Measurements from ENCODE around the gene ESRRA. TPM values are rescaled to one million over a fixed set of nuclear protein-coding genes. Genes with fewer than 3 reads are reported as not detected.
"Not testable (repeated sequence)": the region's sequence is repeated elsewhere in the genome, so short reads cannot be mapped to it uniquely, and the experiment has no call there.

Gene ESRRA
- total RNA-seq, 4 donors from 2014 or later, result 63.5 to 95.8 (median 76.1) TPM

- DNase-seq (ENCODE audit: extremely low spot score), result no peak
- no peaks in the 10 kb centered on the region for H3K9me3 ChIP-seq
- H3K27ac ChIP-seq (replicated peaks in 1 of 4), result no peak overlapping the region
- TF ChIP-seq CTCF (IDR thresholded peaks at IDR 0.05) (no peak), EP300 (IDR thresholded peaks at IDR 0.05) (no peak), POLR2AphosphoS5 (IDR thresholded peaks at IDR 0.05) (no peak), POLR2A (IDR thresholded peaks at IDR 0.05; ENCODE audit: low read depth) (no peak)
- peaks cover 10 to 18% (median 13%) of the 10 kb centered on the region in 4 donors for H3K4me1 ChIP-seq
- H3K36me3 ChIP-seq, result peaks cover 6 to 31% (median 28%) of the 10 kb centered on the region in 4 donors
- WGBS, result 78% methylated on average over 4 of the region's 7 CpGs
- no peak overlapping the region for H3K4me3 ChIP-seq
- H3K27me3 ChIP-seq, result no peaks in the 10 kb centered on the region
- intact Hi-C loops (cut with DNase I), result no loop called here
These were observed 17.6 kb downstream of the ESRRA start for GRCh38 chr11:64322925-64323260.

- Histone ChIP-seq H3K4me3 (no peak overlapping the region), H3K4me1 (peaks cover 10 to 17% (median 13%) of the 10 kb centered on the region in 4 donors), H3K27me3 (no peaks in the 10 kb centered on the region), H3K27ac (replicated peaks in 1 of 4) (no peak overlapping the region), H3K36me3 (peaks cover 6 to 31% (median 28%) of the 10 kb centered on the region in 4 donors), H3K9me3 (no peaks in the 10 kb centered on the region)
- intact Hi-C loops (cut with DNase I), result no loop called here
- DNase-seq (ENCODE audit: extremely low spot score), result no peak
- WGBS, result 69% methylated on average over 5 of the region's 5 CpGs
- TF ChIP-seq EP300 (IDR thresholded peaks at IDR 0.05) (no peak), POLR2AphosphoS5 (IDR thresholded peaks at IDR 0.05) (no peak), CTCF (IDR thresholded peaks at IDR 0.05) (no peak), POLR2A (IDR thresholded peaks at IDR 0.05; ENCODE audit: low read depth) (no peak)
These were observed 18.0 kb downstream of the ESRRA start for GRCh38 chr11:64323373-64323772.

GRCh38 chr11:64323984-64324383, 18.7 kb downstream of the ESRRA start:
- Histone ChIP-seq H3K4me1 (peaks cover 6 to 10% (median 7%) of the 10 kb centered on the region in 4 donors), H3K36me3 (peaks cover 6 to 31% (median 28%) of the 10 kb centered on the region in 4 donors)
- H3K4me3 ChIP-seq; H3K27me3 ChIP-seq; DNase-seq (ENCODE audit: extremely low spot score); intact Hi-C loops (cut with DNase I); H3K9me3 ChIP-seq; H3K27ac ChIP-seq (replicated peaks in 1 of 4): not testable (repeated sequence)
- WGBS, result 83% methylated on average over 3 of the region's 4 CpGs

- no peak overlapping the region for H3K27ac ChIP-seq (replicated peaks in 1 of 4)
- TF ChIP-seq CTCF (IDR thresholded peaks at IDR 0.05) (no peak), POLR2A (IDR thresholded peaks at IDR 0.05; ENCODE audit: low read depth) (no peak), POLR2AphosphoS5 (IDR thresholded peaks at IDR 0.05) (no peak), EP300 (IDR thresholded peaks at IDR 0.05) (no peak)
- 78% methylated on average over 11 of the region's 11 CpGs for WGBS
These were observed 19.6 kb downstream of the ESRRA start for GRCh38 chr11:64324692-64325469.

GRCh38 chr11:64327375-64327774, 22.1 kb downstream of the ESRRA start:
- Histone ChIP-seq H3K9me3 (no peaks in the 10 kb centered on the region), H3K4me1 (peaks cover 4 to 11% (median 9%) of the 10 kb centered on the region in 4 donors), H3K27me3 (no peaks in the 10 kb centered on the region), H3K4me3 (no peak overlapping the region), H3K27ac (replicated peaks in 1 of 4) (no peak overlapping the region), H3K36me3 (peaks cover 0 to 11% (median 6%) of the 10 kb centered on the region in 4 donors)
- 81% methylated on average over 2 of the region's 2 CpGs for WGBS
- no peak for TF ChIP-seq POLR2AphosphoS5 (IDR thresholded peaks at IDR 0.05)
- TF ChIP-seq EP300 (IDR thresholded peaks at IDR 0.05), result no peak
- no peak for DNase-seq (ENCODE audit: extremely low spot score)
- intact Hi-C loops (cut with DNase I), result no loop called here

More at GRCh38 chr11:64324692-64325469, 19.6 kb downstream of the ESRRA start:
- Histone ChIP-seq H3K27me3 (no peaks in the 10 kb centered on the region), H3K4me1 (peaks cover 0 to 1% (median 0%) of the 10 kb centered on the region in 4 donors), H3K9me3 (no peaks in the 10 kb centered on the region), H3K4me3 (no peak overlapping the region), H3K36me3 (peaks cover 6 to 31% (median 27%) of the 10 kb centered on the region in 4 donors)
- intact Hi-C loops (cut with DNase I), result no loop called here
- no peak for DNase-seq (ENCODE audit: extremely low spot score)
